Colonic mucosa (tissue), 4 donors: ENCODE data around the gene TANGO6. TPM values are rescaled to one million over a fixed set of nuclear protein-coding genes. Genes with fewer than 3 reads are reported as not detected.
A peak's percentile ranks its signal among the peaks of the same experiment; 100 is the strongest.

ENCODE experiments used
- DNase-seq: peaks from one replicate; pipeline ENCODE4 v3.0.0-alpha.2; 2020
- H3K27ac ChIP-seq: fragments of 200-600 bp; one replicate; pipeline ENCODE4 v1.8.0; 2021
- H3K27me3 ChIP-seq: fragments of 200-600 bp; one replicate; pipeline ENCODE4 v1.8.0; 2021
- H3K36me3 ChIP-seq: fragments of 200-600 bp; one replicate; pipeline ENCODE4 v1.8.0; 2021
- H3K4me1 ChIP-seq: fragments of 200-600 bp; one replicate; pipeline ENCODE4 v1.8.0; 2021; ENCODE audit warnings: mild to moderate bottlenecking
- H3K4me3 ChIP-seq: fragments of 200-600 bp; one replicate; pipeline ENCODE4 v1.8.0; 2021
- H3K9ac ChIP-seq, 2 donors: one replicate each; pipeline ENCODE4 v1.7.0; 2013; ENCODE audit warnings: control low read depth in 2 of 2, low read depth in 2 of 2, low read length in 2 of 2
- H3K9me3 ChIP-seq: fragments of 200-600 bp; one replicate; pipeline ENCODE4 v1.8.0; 2021
- CTCF ChIP-seq: fragments of 200-600 bp; IDR thresholded peaks from one replicate; pipeline ENCODE4 v1.8.0; 2022; ENCODE audit warnings: antibody characterized with exemption, mild to moderate bottlenecking
- intact Hi-C: fragments of 100-400 bp; cut with DNase I; formaldehyde crosslinking; loops from one replicate; pipeline ENCODE4 v1.14.1; 2022
- total RNA-seq, 2 donors: library from RNA; stranded (reverse); fragmentation: NEBNext Ultra II Directional in 1 of 2; extraction: Animal tissue kit (Norgen Biotek cat#: 25700) in 1 of 2; gene quantifications; one replicate each; pipeline ENCODE4 v1.2.1, GENCODE V29; 2021
- donor health status: healthy.
- donor health status: DM: no; HTN: no; CAD: no.
- donor health status: DM: no; HTN: no; CAD: no.

The TANGO6 gene
- total RNA-seq, 2 donors from 2014 or later, result 6.6 to 10.1 TPM

GRCh38 chr16:69064124-69064763 is 220.9 kb downstream of the TANGO6 start:
- no peak overlapping the region for H3K9ac ChIP-seq
- H3K9me3 ChIP-seq, result no peaks in the 10 kb centered on the region
- H3K36me3 ChIP-seq, result no peaks in the 10 kb centered on the region
- intact Hi-C loops, result no loop called here
- H3K27ac ChIP-seq, result no peak overlapping the region
- no peak for TF ChIP-seq CTCF
- H3K27me3 ChIP-seq, result no peaks in the 10 kb centered on the region
- no peak overlapping the region for H3K4me3 ChIP-seq
- no peaks in the 10 kb centered on the region for H3K4me1 ChIP-seq
- DNase-seq, result no peak

GRCh38 chr16:69064764-69065313 is 221.5 kb downstream of the TANGO6 start:
- no peaks in the 10 kb centered on the region for H3K27me3 ChIP-seq
- H3K36me3 ChIP-seq, result no peaks in the 10 kb centered on the region
- no peak for TF ChIP-seq CTCF
- no peak overlapping the region for H3K27ac ChIP-seq
- DNase-seq, result no peak
- H3K9me3 ChIP-seq, result no peaks in the 10 kb centered on the region
- intact Hi-C loops, result no loop called here
- H3K9ac ChIP-seq, result no peak overlapping the region
- H3K4me3 ChIP-seq, result no peak overlapping the region
- no peaks in the 10 kb centered on the region for H3K4me1 ChIP-seq

GRCh38 chr16:69069504-69069903 is 226.2 kb downstream of the TANGO6 start:
- Histone ChIP-seq H3K4me1 (no peaks in the 10 kb centered on the region), H3K27ac (no peak overlapping the region), H3K27me3 (no peaks in the 10 kb centered on the region), H3K4me3 (no peak overlapping the region), H3K36me3 (no peaks in the 10 kb centered on the region), H3K9me3 (no peaks in the 10 kb centered on the region), H3K9ac (no peak overlapping the region)
- DNase-seq, result no peak
- intact Hi-C loops, result no loop called here
- TF ChIP-seq CTCF, result no peak

- no peak for TF ChIP-seq CTCF
- no peak for DNase-seq
- Histone ChIP-seq H3K27ac (no peak overlapping the region), H3K36me3 (no peaks in the 10 kb centered on the region), H3K27me3 (no peaks in the 10 kb centered on the region), H3K9me3 (no peaks in the 10 kb centered on the region), H3K4me1 (no peaks in the 10 kb centered on the region), H3K4me3 (no peak overlapping the region), H3K9ac (no peak overlapping the region)
- intact Hi-C loops, result no loop called here
Observed at GRCh38 chr16:69071036-69071435, 227.7 kb downstream of the TANGO6 start.

- Histone ChIP-seq H3K27ac (peak overlapping the region; percentile 32), H3K27me3 (no peaks in the 10 kb centered on the region), H3K4me3 (no peak overlapping the region), H3K4me1 (no peaks in the 10 kb centered on the region), H3K9me3 (no peaks in the 10 kb centered on the region), H3K9ac (no peak overlapping the region), H3K36me3 (no peaks in the 10 kb centered on the region)
- no peak for TF ChIP-seq CTCF
- intact Hi-C loops, result no loop called here
- no peak for DNase-seq
Observed at GRCh38 chr16:69072640-69072974, 229.3 kb downstream of the TANGO6 start.
